Measurements from ENCODE around the gene AUTS2. TPM values are rescaled to one million over a fixed set of nuclear protein-coding genes. Genes with fewer than 3 reads are reported as not detected.
A peak's percentile ranks its signal among the peaks of the same experiment; 100 is the strongest.

The AUTS2 gene
- total and polyA plus RNA-seq, 10 of the 15 experiments (the other 5 are each of a cell fraction or from before 2014, with no cell fraction given): 6.4 to 55.6 (median 21.6) TPM

DNA sequence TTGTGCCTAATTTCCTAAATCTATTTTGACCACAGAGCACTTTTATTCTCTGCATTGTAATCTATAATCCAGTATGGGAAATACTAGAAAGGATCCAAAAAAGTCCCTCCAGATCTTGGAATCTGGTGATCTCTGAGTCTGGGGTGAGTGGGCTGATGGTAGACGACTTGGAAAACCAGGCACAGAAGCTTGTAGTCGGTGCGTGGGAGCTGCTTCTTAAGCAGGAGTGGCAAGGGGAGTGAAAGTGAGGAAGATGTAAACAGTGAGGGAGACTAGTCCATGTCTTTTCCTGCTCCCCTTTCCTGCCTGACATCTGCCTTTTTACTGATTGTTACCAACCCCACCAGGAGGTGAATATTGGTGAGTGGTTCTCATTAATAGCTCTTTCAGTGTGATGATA, 6.8 kb downstream of the AUTS2 start:
- no TSS peak for BruUV-seq (replicated peaks)
- FAIRE-seq (no peak), DNase-seq (ENCODE audit: low read depth, low spot score) (no peak), ATAC-seq (no peak)
- CTCF ChIA-PET: interaction anchor here (0.5 to 3.3 kb wide), 4 partner anchors 14 to 328 kb away, joined by 3 to 17 read pairs (median 6); no protein-coding TSS in a partner anchor
- POLR2A ChIA-PET: interaction anchor here (0.6 to 2.1 kb wide), 7 partner anchors 14 to 1321 kb away, joined by 3 to 7 read pairs (median 4); no protein-coding TSS in a partner anchor
- H3K27me3 ChIP-seq (replicated peaks in 1 of 2; ENCODE audit: control insufficient read depth in 2 of 2, insufficient read depth in 2 of 2, low read length in 1 of 2): no peaks in the 10 kb centered on the region
- TF ChIP-seq STAT3 (IDR thresholded peaks at IDR 0.05; ENCODE audit: low read depth, low read length): no peak
- TF ChIP-seq, protein P1, sequence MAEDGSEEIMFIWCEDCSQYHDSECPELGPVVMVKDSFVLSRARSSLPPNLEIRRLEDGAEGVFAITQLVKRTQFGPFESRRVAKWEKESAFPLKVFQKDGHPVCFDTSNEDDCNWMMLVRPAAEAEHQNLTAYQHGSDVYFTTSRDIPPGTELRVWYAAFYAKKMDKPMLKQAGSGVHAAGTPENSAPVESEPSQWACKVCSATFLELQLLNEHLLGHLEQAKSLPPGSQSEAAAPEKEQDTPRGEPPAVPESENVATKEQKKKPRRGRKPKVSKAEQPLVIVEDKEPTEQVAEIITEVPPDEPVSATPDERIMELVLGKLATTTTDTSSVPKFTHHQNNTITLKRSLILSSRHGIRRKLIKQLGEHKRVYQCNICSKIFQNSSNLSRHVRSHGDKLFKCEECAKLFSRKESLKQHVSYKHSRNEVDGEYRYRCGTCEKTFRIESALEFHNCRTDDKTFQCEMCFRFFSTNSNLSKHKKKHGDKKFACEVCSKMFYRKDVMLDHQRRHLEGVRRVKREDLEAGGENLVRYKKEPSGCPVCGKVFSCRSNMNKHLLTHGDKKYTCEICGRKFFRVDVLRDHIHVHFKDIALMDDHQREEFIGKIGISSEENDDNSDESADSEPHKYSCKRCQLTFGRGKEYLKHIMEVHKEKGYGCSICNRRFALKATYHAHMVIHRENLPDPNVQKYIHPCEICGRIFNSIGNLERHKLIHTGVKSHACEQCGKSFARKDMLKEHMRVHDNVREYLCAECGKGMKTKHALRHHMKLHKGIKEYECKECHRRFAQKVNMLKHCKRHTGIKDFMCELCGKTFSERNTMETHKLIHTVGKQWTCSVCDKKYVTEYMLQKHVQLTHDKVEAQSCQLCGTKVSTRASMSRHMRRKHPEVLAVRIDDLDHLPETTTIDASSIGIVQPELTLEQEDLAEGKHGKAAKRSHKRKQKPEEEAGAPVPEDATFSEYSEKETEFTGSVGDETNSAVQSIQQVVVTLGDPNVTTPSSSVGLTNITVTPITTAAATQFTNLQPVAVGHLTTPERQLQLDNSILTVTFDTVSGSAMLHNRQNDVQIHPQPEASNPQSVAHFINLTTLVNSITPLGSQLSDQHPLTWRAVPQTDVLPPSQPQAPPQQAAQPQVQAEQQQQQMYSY (CRISPR knock-in tag; IDR thresholded peaks at IDR 0.05): no peak
- no peak overlapping the region for H3K4me2 ChIP-seq (ENCODE audit: control insufficient read depth, insufficient read depth)
- H3K4me1 ChIP-seq (ENCODE audit: control insufficient read depth, insufficient read depth, low read length): peaks cover 24% of the 10 kb centered on the region
- peaks cover 48% of the 10 kb centered on the region for H3K79me2 ChIP-seq (ENCODE audit: control insufficient read depth, insufficient read depth, low read length)
- no peak overlapping the region for H3K27ac ChIP-seq (ENCODE audit: control insufficient read depth, insufficient read depth)
- 0 out of 2 replicates have a peak overlapping the region, but pooled peaks have one; percentile 53 for H3K4me3 ChIP-seq
- no peak overlapping the region for H2AFZ ChIP-seq (ENCODE audit: control insufficient read depth, low read depth, low read length)
- no peaks in the 10 kb centered on the region for H3K9me3 ChIP-seq (replicated peaks; ENCODE audit: control insufficient read depth, insufficient read depth, low read length)
- WGBS (ENCODE audit: insufficient coverage, insufficient replicate concordance, low lambda C conversion rate, missing lambda C conversion rate): 51% methylated on average over 3 of the region's 3 CpGs
- intact Hi-C loops (cut with micrococcal nuclease; ENCODE audit: unreplicated experiment) (loop anchor here (2.0 to 10.0 kb wide), 2 partner anchors 92 to 430 kb away; no protein-coding TSS in a partner anchor), in situ Hi-C loops (cut with MboI) (loop anchor here (5.0 kb wide), 1 partner anchor 197 kb away; no protein-coding TSS in a partner anchor)
- RAD21 ChIA-PET (ENCODE audit: unreplicated experiment): interaction anchor here (0.6 to 6.6 kb wide), 11 partner anchors 8 to 198 kb away, joined by 3 to 42 read pairs (median 4); no protein-coding TSS in a partner anchor
- SMC1A ChIA-PET (ENCODE audit: uncharacterized antibody, unreplicated experiment): interaction anchor here (0.5 to 9.2 kb wide), 18 partner anchors 8 to 286 kb away, joined by 3 to 88 read pairs (median 6); no protein-coding TSS in a partner anchor
- no peaks in the 10 kb centered on the region for H3K36me3 ChIP-seq (ENCODE audit: control insufficient read depth in 2 of 2, insufficient read depth in 2 of 2, low read length in 1 of 2)
- no peaks in the 10 kb centered on the region for H4K20me1 ChIP-seq (ENCODE audit: control insufficient read depth, insufficient read depth)
- no peak overlapping the region for H3K9ac ChIP-seq (ENCODE audit: control insufficient read depth, insufficient read depth, low read length)

Measured in GM12878 (cell line).